ENCODE data around the gene HERC5. TPM values are rescaled to one million over a fixed set of nuclear protein-coding genes. Genes with fewer than 3 reads are reported as not detected.
"Not testable (repeated sequence)": the region's sequence is repeated elsewhere in the genome, so short reads cannot be mapped to it uniquely, and the experiment has no call there.

Gene HERC5
- total and polyA plus RNA-seq, 4 donors, result 3.9 to 7.8 (median 5.4) TPM

DNA sequence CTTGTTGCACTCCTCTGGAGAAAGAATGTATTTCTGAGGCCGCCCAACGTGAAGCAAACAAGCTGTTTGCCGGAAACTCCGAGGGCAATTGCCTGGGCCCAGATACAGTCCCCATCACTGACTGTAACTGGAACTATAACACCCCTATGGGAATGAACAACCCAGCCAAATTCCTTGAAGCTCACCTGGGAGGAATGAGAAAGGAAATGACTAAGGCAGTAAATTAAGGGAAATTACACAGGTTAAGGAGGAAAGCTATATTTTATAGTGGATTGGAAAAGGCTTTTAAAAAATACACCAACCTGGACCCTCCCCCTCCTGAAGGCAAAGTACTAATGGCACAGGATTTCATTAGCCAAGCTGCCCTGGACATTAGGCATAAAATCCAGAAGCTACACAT lies 11.7 kb upstream of the HERC5 start:
- no peak overlapping the region for H3K4me3 ChIP-seq
- H3K36me3 ChIP-seq (ENCODE audit: control insufficient read depth in 4 of 4, insufficient read depth in 4 of 4, low read length in 4 of 4), result peaks cover 7 to 17% (median 11%) of the 10 kb centered on the region in 4 donors
- H3K9ac ChIP-seq (ENCODE audit: insufficient read depth in 1 of 2, low read length in 2 of 2), result no peak overlapping the region
- H3K27ac ChIP-seq (ENCODE audit: low read depth in 1 of 2, low read length in 1 of 2), result no peak overlapping the region
- peaks cover 0 to 2% (median 0%) of the 10 kb centered on the region in 4 donors for H3K9me3 ChIP-seq (ENCODE audit: control insufficient read depth in 4 of 4, insufficient read depth in 3 of 4, low read length in 3 of 4)
- DNase-seq (no peak), ATAC-seq (ENCODE audit: insufficient read depth, low FRiP score) (no peak)
- TF ChIP-seq, protein P1, sequence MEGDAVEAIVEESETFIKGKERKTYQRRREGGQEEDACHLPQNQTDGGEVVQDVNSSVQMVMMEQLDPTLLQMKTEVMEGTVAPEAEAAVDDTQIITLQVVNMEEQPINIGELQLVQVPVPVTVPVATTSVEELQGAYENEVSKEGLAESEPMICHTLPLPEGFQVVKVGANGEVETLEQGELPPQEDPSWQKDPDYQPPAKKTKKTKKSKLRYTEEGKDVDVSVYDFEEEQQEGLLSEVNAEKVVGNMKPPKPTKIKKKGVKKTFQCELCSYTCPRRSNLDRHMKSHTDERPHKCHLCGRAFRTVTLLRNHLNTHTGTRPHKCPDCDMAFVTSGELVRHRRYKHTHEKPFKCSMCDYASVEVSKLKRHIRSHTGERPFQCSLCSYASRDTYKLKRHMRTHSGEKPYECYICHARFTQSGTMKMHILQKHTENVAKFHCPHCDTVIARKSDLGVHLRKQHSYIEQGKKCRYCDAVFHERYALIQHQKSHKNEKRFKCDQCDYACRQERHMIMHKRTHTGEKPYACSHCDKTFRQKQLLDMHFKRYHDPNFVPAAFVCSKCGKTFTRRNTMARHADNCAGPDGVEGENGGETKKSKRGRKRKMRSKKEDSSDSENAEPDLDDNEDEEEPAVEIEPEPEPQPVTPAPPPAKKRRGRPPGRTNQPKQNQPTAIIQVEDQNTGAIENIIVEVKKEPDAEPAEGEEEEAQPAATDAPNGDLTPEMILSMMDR (IDR thresholded peaks at IDR 0.05; ENCODE audit: control extremely low read depth, extremely low read depth), result no peak
- H3K27me3 ChIP-seq (ENCODE audit: control insufficient read depth in 3 of 3, insufficient read depth in 3 of 3, low read length in 2 of 3), result no peaks in the 10 kb centered on the region
- peaks cover 0 to 3% (median 1%) of the 10 kb centered on the region in 5 donors for H3K4me1 ChIP-seq (ENCODE audit: control insufficient read depth in 5 of 5, insufficient read depth in 5 of 5, low read length in 5 of 5)
- WGBS, 2 donors, result 83 to 90% methylated on average over 4 of the region's 4 CpGs

DNA sequence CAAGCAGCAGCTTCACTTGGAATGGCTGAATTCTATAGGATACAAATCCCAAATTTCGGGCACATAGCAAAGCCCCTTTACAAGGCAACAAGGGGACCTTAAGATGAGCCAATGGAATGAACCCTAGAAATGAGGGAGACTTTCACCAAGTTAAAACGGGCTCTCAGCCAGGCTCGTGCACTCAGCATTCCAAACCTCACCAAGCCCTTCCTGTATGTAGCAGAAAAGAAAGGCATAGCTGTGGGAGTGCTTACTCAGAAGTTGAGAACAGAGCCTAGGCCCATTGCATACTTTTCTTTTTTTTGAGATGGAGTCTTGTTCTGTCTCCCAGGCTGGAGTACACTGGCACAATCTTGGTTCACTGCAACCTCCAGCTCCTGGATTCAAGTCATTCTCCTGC lies 10.8 kb upstream of the HERC5 start:
- Histone ChIP-seq H3K4me1 (ENCODE audit: control insufficient read depth in 5 of 5, insufficient read depth in 5 of 5, low read length in 5 of 5) (peaks cover 0 to 3% (median 1%) of the 10 kb centered on the region in 5 donors), H3K27me3 (ENCODE audit: control insufficient read depth in 3 of 3, insufficient read depth in 3 of 3, low read length in 2 of 3) (no peaks in the 10 kb centered on the region), H3K27ac (ENCODE audit: low read depth in 1 of 2, low read length in 1 of 2) (no peak overlapping the region), H3K9me3 (ENCODE audit: control insufficient read depth in 4 of 4, insufficient read depth in 3 of 4, low read length in 3 of 4) (peaks cover 0 to 2% (median 0%) of the 10 kb centered on the region in 4 donors), H3K9ac (ENCODE audit: insufficient read depth in 1 of 2, low read length in 2 of 2) (no peak overlapping the region), H3K4me3 (no peak overlapping the region), H3K36me3 (ENCODE audit: control insufficient read depth in 4 of 4, insufficient read depth in 4 of 4, low read length in 4 of 4) (peaks cover 5 to 15% (median 9%) of the 10 kb centered on the region in 4 donors)
- ATAC-seq (ENCODE audit: insufficient read depth, low FRiP score), result no peak
- DNase-seq, result peak in 1 of 3 donors; percentile 28
- WGBS, 2 donors, result 68 to 73% methylated on average over 3 of the region's 3 CpGs
- TF ChIP-seq, protein P1 (IDR thresholded peaks at IDR 0.05; ENCODE audit: control extremely low read depth, extremely low read depth), result no peak

DNA sequence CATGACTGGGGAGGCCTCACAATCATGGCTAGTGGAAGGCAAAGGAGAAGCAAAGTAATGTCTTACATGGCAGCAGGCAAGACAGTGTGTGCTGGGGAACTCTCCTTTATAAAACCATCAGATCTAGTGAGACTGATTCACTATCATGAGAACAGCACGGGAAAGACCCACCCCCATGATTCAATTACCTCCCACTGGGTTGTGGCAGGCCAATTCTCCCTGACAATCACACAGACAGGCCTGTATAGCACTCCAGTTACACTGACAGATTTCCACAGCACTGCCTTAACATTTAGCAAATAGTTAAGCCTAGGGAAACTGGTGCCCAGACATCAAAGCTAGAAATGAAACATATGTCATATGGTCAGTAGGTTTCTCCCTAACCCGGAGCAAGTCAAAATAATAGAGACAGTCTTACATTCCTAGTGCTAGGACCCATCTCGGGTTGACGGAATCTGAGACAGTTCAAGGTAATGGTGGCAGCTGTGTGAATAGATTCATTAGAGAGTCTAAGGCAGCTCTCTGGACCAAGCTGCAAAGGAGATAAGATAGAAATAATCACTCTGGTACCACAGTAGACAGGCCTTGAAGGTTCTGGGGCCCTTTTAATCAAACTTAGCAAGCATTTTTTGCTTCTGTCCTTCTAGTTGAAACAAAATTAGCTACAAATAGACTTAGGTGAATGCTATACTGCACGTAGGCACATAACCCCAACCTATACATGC lies 9.4 kb upstream of the HERC5 start:
- TF ChIP-seq, protein P1 (IDR thresholded peaks at IDR 0.05; ENCODE audit: control extremely low read depth, extremely low read depth), result no peak
- no peak overlapping the region for H3K9ac ChIP-seq (ENCODE audit: insufficient read depth in 1 of 2, low read length in 2 of 2)
- WGBS, 2 donors, result 84 to 88% methylated on average over 5 of the region's 5 CpGs
- peaks cover 0 to 2% (median 0%) of the 10 kb centered on the region in 4 donors for H3K9me3 ChIP-seq (ENCODE audit: control insufficient read depth in 4 of 4, insufficient read depth in 3 of 4, low read length in 3 of 4)
- H3K4me3 ChIP-seq, result no peak overlapping the region
- DNase-seq (peak in 2 of 3 donors; percentile 67 to 71), ATAC-seq (ENCODE audit: insufficient read depth, low FRiP score) (no peak)
- H3K36me3 ChIP-seq (ENCODE audit: control insufficient read depth in 4 of 4, insufficient read depth in 4 of 4, low read length in 4 of 4), result peaks cover 2 to 5% (median 4%) of the 10 kb centered on the region in 4 donors
- no peak overlapping the region for H3K27ac ChIP-seq (ENCODE audit: low read depth in 1 of 2, low read length in 1 of 2)
- H3K27me3 ChIP-seq (ENCODE audit: control insufficient read depth in 3 of 3, insufficient read depth in 3 of 3, low read length in 2 of 3), result no peaks in the 10 kb centered on the region
- H3K4me1 ChIP-seq (ENCODE audit: control insufficient read depth in 5 of 5, insufficient read depth in 5 of 5, low read length in 5 of 5), result peaks cover 0 to 3% (median 1%) of the 10 kb centered on the region in 5 donors

DNA sequence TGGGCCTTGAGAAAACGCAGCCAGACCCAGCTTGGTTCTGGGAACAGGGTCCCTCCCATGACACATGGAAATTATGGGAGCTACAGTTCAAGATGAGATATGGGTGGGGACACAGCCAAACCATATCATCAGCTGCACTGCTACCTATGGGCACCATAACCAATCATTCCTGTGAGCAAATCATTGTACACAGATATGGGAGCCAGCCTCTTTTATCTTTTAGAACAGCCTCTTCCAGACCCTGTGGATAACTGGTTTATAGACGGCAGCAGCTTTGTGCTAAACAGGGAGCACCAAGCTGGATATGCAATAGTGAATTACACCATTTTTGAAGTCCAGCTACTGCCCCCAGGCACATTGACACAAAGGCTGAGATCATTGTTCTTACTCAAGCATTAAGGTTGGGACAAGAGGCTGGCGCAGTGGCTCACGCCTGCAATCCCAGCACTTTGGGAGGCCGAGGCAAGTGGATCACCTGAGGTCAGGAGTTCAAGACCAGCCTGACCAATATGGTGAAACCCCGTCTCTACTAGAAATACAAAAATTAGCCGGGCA lies 8.6 kb upstream of the HERC5 start:
- not testable (repeated sequence) for H3K36me3 ChIP-seq (ENCODE audit: control insufficient read depth in 4 of 4, insufficient read depth in 4 of 4, low read length in 4 of 4); H3K27me3 ChIP-seq (ENCODE audit: control insufficient read depth in 3 of 3, insufficient read depth in 3 of 3, low read length in 2 of 3); DNase-seq; ATAC-seq (ENCODE audit: insufficient read depth, low FRiP score); H3K4me3 ChIP-seq; H3K4me1 ChIP-seq (ENCODE audit: control insufficient read depth in 5 of 5, insufficient read depth in 5 of 5, low read length in 5 of 5); H3K27ac ChIP-seq (ENCODE audit: low read depth in 1 of 2, low read length in 1 of 2); H3K9me3 ChIP-seq (ENCODE audit: control insufficient read depth in 4 of 4, insufficient read depth in 3 of 4, low read length in 3 of 4); H3K9ac ChIP-seq (ENCODE audit: insufficient read depth in 1 of 2, low read length in 2 of 2)
- WGBS, 2 donors, result 90 to 96% methylated on average over 7 of the region's 7 CpGs

Measured in lung (tissue), 12 donors.